IMR-90 (cell line): Measurements from ENCODE around the gene CCZ1B.
"Not testable (repeated sequence)": the region's sequence is repeated elsewhere in the genome, so short reads cannot be mapped to it uniquely, and the experiment has no call there.

Source experiments
- BHLHE40 ChIP-seq: fragments of 150-350 bp; IDR thresholded peaks from 2 replicates; pipeline ENCODE4 v1.6.1; 2016; ENCODE audit warnings: mild to moderate bottlenecking, low read depth, low read length
- CEBPB ChIP-seq: IDR thresholded peaks from 2 replicates; pipeline ENCODE4 v1.6.1; 2012; ENCODE audit warnings: low read depth, low read length, improper control_type of control experiment
- CTCF ChIP-seq: conservative IDR thresholded peaks from 2 replicates; pipeline ENCODE4 v1.5.1; 2012; ENCODE audit warnings: mild to moderate bottlenecking, low read depth, low read length, improper control_type of control experiment
- MXI1 ChIP-seq: IDR thresholded peaks from 2 replicates; pipeline ENCODE4 v1.6.1; 2012; ENCODE audit warnings: low read depth, mild to moderate bottlenecking, low read length, moderate library complexity, borderline replicate concordance
- POLR2A ChIP-seq: IDR thresholded peaks from 2 replicates; pipeline ENCODE4 v1.6.1; 2012; ENCODE audit warnings: mild to moderate bottlenecking, low read depth, low read length
- RAD21 ChIP-seq: IDR thresholded peaks from 2 replicates; pipeline ENCODE4 v1.6.1; 2012; ENCODE audit warnings: low read length, improper control_type of control experiment
- RFX5 ChIP-seq: IDR thresholded peaks from 2 replicates; pipeline ENCODE4 v1.8.0; 2012; ENCODE audit warnings: low read depth, mild to moderate bottlenecking, low read length, moderate library complexity
- SMC3 ChIP-seq: fragments of 150-350 bp; IDR thresholded peaks from 2 replicates; pipeline ENCODE4 v1.6.1; 2016; ENCODE audit warnings: low read depth, mild to moderate bottlenecking, antibody characterized with exemption, low read length, moderate library complexity
- USF2 ChIP-seq: fragments of 150-350 bp; IDR thresholded peaks from 2 replicates; pipeline ENCODE4 v1.6.1; 2017; ENCODE audit warnings: mild to moderate bottlenecking, antibody characterized with exemption, low read length, low read depth

GRCh38 chr7:6847751-6848150, 21.7 kb upstream of the CCZ1B start:
- not testable (repeated sequence) for TF ChIP-seq CTCF, USF2, SMC3, MXI1, BHLHE40, RAD21, POLR2A, CEBPB, RFX5
